OCI-LY3 (cell line): ENCODE data around the gene ZFR2.

ENCODE experiments used
- EZH2phosphoT487 ChIP-seq: fragments of 200-600 bp; shearing (Covaris generic); IDR thresholded peaks from 2 replicates; pipeline ENCODE4 v1.6.1; 2018; ENCODE audit warnings: antibody characterized with exemption, mixed run types, low read depth
- TF ChIP-seq, protein P1 (sequence below): fragments of 200-600, 300-600 bp; sonication (generic); IDR thresholded peaks from 2 replicates; pipeline ENCODE4 v1.5.1; 2014; ENCODE audit warnings: antibody characterized with exemption, low read length, low read depth

- TF ChIP-seq, protein P1, sequence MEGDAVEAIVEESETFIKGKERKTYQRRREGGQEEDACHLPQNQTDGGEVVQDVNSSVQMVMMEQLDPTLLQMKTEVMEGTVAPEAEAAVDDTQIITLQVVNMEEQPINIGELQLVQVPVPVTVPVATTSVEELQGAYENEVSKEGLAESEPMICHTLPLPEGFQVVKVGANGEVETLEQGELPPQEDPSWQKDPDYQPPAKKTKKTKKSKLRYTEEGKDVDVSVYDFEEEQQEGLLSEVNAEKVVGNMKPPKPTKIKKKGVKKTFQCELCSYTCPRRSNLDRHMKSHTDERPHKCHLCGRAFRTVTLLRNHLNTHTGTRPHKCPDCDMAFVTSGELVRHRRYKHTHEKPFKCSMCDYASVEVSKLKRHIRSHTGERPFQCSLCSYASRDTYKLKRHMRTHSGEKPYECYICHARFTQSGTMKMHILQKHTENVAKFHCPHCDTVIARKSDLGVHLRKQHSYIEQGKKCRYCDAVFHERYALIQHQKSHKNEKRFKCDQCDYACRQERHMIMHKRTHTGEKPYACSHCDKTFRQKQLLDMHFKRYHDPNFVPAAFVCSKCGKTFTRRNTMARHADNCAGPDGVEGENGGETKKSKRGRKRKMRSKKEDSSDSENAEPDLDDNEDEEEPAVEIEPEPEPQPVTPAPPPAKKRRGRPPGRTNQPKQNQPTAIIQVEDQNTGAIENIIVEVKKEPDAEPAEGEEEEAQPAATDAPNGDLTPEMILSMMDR = no peak
- TF ChIP-seq EZH2phosphoT487 = no peak
Measured at GRCh38 chr19:3804429-3804828, 64.4 kb downstream of the ZFR2 start.
